ENCODE results near the gene TNFSF9.
"Not testable (repeated sequence)": the region's sequence is repeated elsewhere in the genome, so short reads cannot be mapped to it uniquely, and the experiment has no call there.

The TNFSF9 gene

GRCh38 chr19:6577476-6578125 lies 46.8 kb downstream of the TNFSF9 start:
- H3K4me3 ChIP-seq (ENCODE audit: extremely low read depth, insufficient read depth, low read length, poor library complexity, severe bottlenecking) = no peak overlapping the region
- 83 to 88% methylated on average over 2 to 4 of the region's 5 CpGs for WGBS, 2 experiments (ENCODE audit: insufficient coverage in 2 of 2)
- peaks cover 5% of the 10 kb centered on the region for H3K4me1 ChIP-seq (ENCODE audit: control insufficient read depth, insufficient read depth, low read length, poor library complexity, severe bottlenecking)
- H3K9me3 ChIP-seq (ENCODE audit: control insufficient read depth, low read length) = peaks cover 10% of the 10 kb centered on the region
- H3K36me3 ChIP-seq (ENCODE audit: control insufficient read depth, insufficient read depth, low read length) = no peaks in the 10 kb centered on the region
- H3K27ac ChIP-seq (ENCODE audit: low read depth, low read length, severe bottlenecking) = no peak overlapping the region

- Histone ChIP-seq H3K4me1 (ENCODE audit: control insufficient read depth, insufficient read depth, low read length, poor library complexity, severe bottlenecking) (peaks cover 5% of the 10 kb centered on the region), H3K9me3 (ENCODE audit: control insufficient read depth, low read length) (peaks cover 10% of the 10 kb centered on the region), H3K4me3 (ENCODE audit: extremely low read depth, insufficient read depth, low read length, poor library complexity, severe bottlenecking) (no peak overlapping the region), H3K36me3 (ENCODE audit: control insufficient read depth, insufficient read depth, low read length) (no peaks in the 10 kb centered on the region), H3K27ac (ENCODE audit: low read depth, low read length, severe bottlenecking) (no peak overlapping the region)
- WGBS, 2 experiments (ENCODE audit: insufficient coverage in 2 of 2) = 86 to 91% methylated on average over 4 to 7 of the region's 7 CpGs
These were observed 48.8 kb downstream of the TNFSF9 start for GRCh38 chr19:6579450-6580178.

GRCh38 chr19:6580313-6580712 lies 49.5 kb downstream of the TNFSF9 start:
- 64 to 100% methylated on average over 1 to 2 of the region's 8 CpGs for WGBS, 2 experiments (ENCODE audit: insufficient coverage in 2 of 2)
- Histone ChIP-seq H3K4me3 (ENCODE audit: extremely low read depth, insufficient read depth, low read length, poor library complexity, severe bottlenecking) (no peak overlapping the region), H3K9me3 (ENCODE audit: control insufficient read depth, low read length) (peaks cover 10% of the 10 kb centered on the region), H3K27ac (ENCODE audit: low read depth, low read length, severe bottlenecking) (no peak overlapping the region), H3K36me3 (ENCODE audit: control insufficient read depth, insufficient read depth, low read length) (no peaks in the 10 kb centered on the region), H3K4me1 (ENCODE audit: control insufficient read depth, insufficient read depth, low read length, poor library complexity, severe bottlenecking) (peaks cover 5% of the 10 kb centered on the region)

- WGBS, 2 experiments (ENCODE audit: insufficient coverage in 2 of 2) = 83 to 85% methylated on average over 7 to 10 of the region's 16 CpGs
- H3K27ac ChIP-seq (ENCODE audit: low read depth, low read length, severe bottlenecking); H3K9me3 ChIP-seq (ENCODE audit: control insufficient read depth, low read length): not testable (repeated sequence)
These were observed 52.0 kb downstream of the TNFSF9 start for GRCh38 chr19:6582515-6583484.

More at GRCh38 chr19:6582515-6583484, 52.0 kb downstream of the TNFSF9 start:
- H3K4me3 ChIP-seq (ENCODE audit: extremely low read depth, insufficient read depth, low read length, poor library complexity, severe bottlenecking); H3K36me3 ChIP-seq (ENCODE audit: control insufficient read depth, insufficient read depth, low read length); H3K4me1 ChIP-seq (ENCODE audit: control insufficient read depth, insufficient read depth, low read length, poor library complexity, severe bottlenecking): not testable (repeated sequence)

All from mesodermal cell (in vitro differentiated cells).